CD4-positive, alpha-beta T cell (primary cell): Measurements from ENCODE around the gene NIN. TPM values are rescaled to one million over a fixed set of nuclear protein-coding genes. Genes with fewer than 3 reads are reported as not detected.

Experiments used
- ATAC-seq: fragments of 200-7000 bp; cut with Tn5 transposase; one replicate; pipeline ENCODE4 v1.10.0; 2022; ENCODE audit warnings: mild to moderate bottlenecking; ENCODE audit not compliant: poor library complexity
- CTCF ChIA-PET: fragments of 350-600 bp; sonication (Branson Sonifier 250); formaldehyde crosslinking; loops from one replicate; lab custom pipeline; 2021; ENCODE audit warnings: antibody characterized with exemption, inconsistent platforms; lab: Charles Lee
- POLR2A ChIA-PET: fragments of 350-600 bp; sonication (Branson Sonifier 250); formaldehyde crosslinking; loops from one replicate; lab custom pipeline; 2021; ENCODE audit warnings: antibody characterized with exemption, inconsistent platforms; lab: Charles Lee
- DNase-seq, 14 experiments: peaks; one replicate each; pipeline ENCODE4 v3.0.0-alpha.2; 2013 to 2020; ENCODE audit warnings: mixed read lengths in 2 of 14
- H3K27ac ChIP-seq, 2 donors: one replicate each; pipeline versions ENCODE4 v1.5.1 to v1.7.0; 2013; ENCODE audit warnings: low read length in 2 of 2, low read depth in 1 of 2, mild to moderate bottlenecking in 1 of 2
- H3K27me3 ChIP-seq, 2 experiments: 1 replicate in 1 of 2; 2 replicates in 1 of 2; pipeline versions ENCODE4 v1.6.1 to v1.7.0; 2013; ENCODE audit warnings: low read length in 2 of 2, control low read depth in 1 of 2, mild to moderate bottlenecking in 1 of 2, moderate library complexity in 1 of 2; ENCODE audit not compliant: insufficient read depth in 2 of 2, control insufficient read depth in 1 of 2
- H3K36me3 ChIP-seq: one replicate; pipeline ENCODE4 v1.6.1; 2013; ENCODE audit warnings: low read length, control low read depth; ENCODE audit not compliant: insufficient read depth
- H3K4me1 ChIP-seq: one replicate; pipeline ENCODE4 v1.6.1; 2013; ENCODE audit warnings: low read length, control low read depth; ENCODE audit not compliant: insufficient read depth
- H3K4me3 ChIP-seq: one replicate; pipeline ENCODE4 v1.5.1; 2013; ENCODE audit warnings: mild to moderate bottlenecking, low read length, moderate library complexity
- H3K9me3 ChIP-seq, 2 experiments: 1 replicate in 1 of 2; 2 replicates in 1 of 2; pipeline versions ENCODE4 v1.6.1 to v1.7.0; 2013; ENCODE audit warnings: low read length in 2 of 2, mild to moderate bottlenecking in 2 of 2, control low read depth in 1 of 2, moderate library complexity in 1 of 2; ENCODE audit not compliant: control insufficient read depth in 1 of 2, insufficient read depth in 1 of 2
- H3K27ac Mint-ChIP-seq: one replicate; pipeline ENCODE4 v1.8.0; 2020; ENCODE audit warnings: mixed read lengths
- H3K27me3 Mint-ChIP-seq: one replicate; pipeline ENCODE4 v1.8.0; 2021; ENCODE audit warnings: mixed read lengths
- H3K36me3 Mint-ChIP-seq: one replicate; pipeline ENCODE4 v1.8.0; 2021; ENCODE audit warnings: low read depth, mixed read lengths
- H3K4me1 Mint-ChIP-seq: one replicate; pipeline ENCODE4 v1.8.0; 2021; ENCODE audit warnings: low read depth, mixed read lengths
- H3K4me3 Mint-ChIP-seq: one replicate; pipeline ENCODE4 v1.8.0; 2020; ENCODE audit warnings: mild to moderate bottlenecking, mixed read lengths
- H3K9me3 Mint-ChIP-seq: one replicate; pipeline ENCODE4 v1.8.0; 2020; ENCODE audit warnings: mixed read lengths
- intact Hi-C, 2 experiments: fragments of 100-400 bp; cut with DNase I in 1 of 2; cut with micrococcal nuclease in 1 of 2; formaldehyde crosslinking; loops; one replicate each; pipeline versions ENCODE4 v1.15.1 to v1.9.0; 2023 to 2025; cut with DNase I, micrococcal nuclease
- total RNA-seq, 174 experiments: library from RNA in 2 of 174; stranded (reverse) in 2 of 174; gene quantifications; one replicate each; pipeline ENCODE4 v1.2.3 and lab custom pipeline; 2021 to 2026
- TF ChIP-seq, protein P1 (sequence below): fragments of 200-600 bp; IDR thresholded peaks from one replicate; pipeline ENCODE4 v1.8.0; 2022; ENCODE audit warnings: antibody characterized with exemption, mild to moderate bottlenecking

NIN gene
- total RNA-seq, 2 experiments from 2014 or later = 96.8 to 98.5 TPM

DNA sequence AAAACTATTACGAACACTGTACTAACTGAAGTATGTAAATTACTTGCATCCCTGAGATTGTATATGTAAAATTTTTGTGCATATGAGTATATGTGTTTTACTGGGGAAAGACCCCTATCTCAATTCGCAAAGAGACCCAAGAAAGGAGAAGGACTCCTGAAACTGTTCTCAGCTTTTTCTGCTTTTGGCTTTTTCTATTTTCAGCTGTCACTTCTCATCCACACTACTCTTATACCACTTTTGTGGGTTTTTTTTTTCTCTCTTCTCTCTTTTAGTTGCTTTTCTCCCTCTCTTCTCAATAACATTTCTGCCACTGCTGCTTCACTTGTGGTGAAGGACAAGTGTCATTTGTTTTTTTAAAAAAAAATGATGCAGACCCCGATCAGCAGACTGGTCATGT is 39.8 kb downstream of the NIN start:
- Histone ChIP-seq H3K9me3 (no peaks in the 10 kb centered on the region), H3K27ac (peak overlapping the region in 1 of 2 donors; percentile 77), H3K4me1 (peaks cover 27% of the 10 kb centered on the region), H3K36me3 (peaks cover 21% of the 10 kb centered on the region), H3K27me3 (no peaks in the 10 kb centered on the region), H3K4me3 (no peak overlapping the region)
- intact Hi-C loops = loop anchor here (2.0 to 5.0 kb wide), 2 partner anchors 22 to 41 kb away; partner anchors contain the start of gene NIN (in 1 of the 2)
- Mint-ChIP-seq H3K36me3 (peaks cover 54% of the 10 kb centered on the region), H3K27me3 (no peaks in the 10 kb centered on the region), H3K27ac (peak overlapping the region; percentile 93), H3K4me1 (peaks cover 87% of the 10 kb centered on the region), H3K9me3 (no peaks in the 10 kb centered on the region), H3K4me3 (peak overlapping the region; percentile 4)
- POLR2A ChIA-PET = interaction anchor here (1.7 to 5.2 kb wide), 6 partner anchors 11 to 69 kb away, joined by 6 to 40 read pairs (median 16); partner anchors contain the start of gene NIN
- CTCF ChIA-PET = interaction anchor here (2.8 to 4.2 kb wide), 2 partner anchors 13 to 69 kb away, joined by 14 to 22 read pairs; no protein-coding TSS in a partner anchor
- no peak for DNase-seq
- TF ChIP-seq, protein P1, sequence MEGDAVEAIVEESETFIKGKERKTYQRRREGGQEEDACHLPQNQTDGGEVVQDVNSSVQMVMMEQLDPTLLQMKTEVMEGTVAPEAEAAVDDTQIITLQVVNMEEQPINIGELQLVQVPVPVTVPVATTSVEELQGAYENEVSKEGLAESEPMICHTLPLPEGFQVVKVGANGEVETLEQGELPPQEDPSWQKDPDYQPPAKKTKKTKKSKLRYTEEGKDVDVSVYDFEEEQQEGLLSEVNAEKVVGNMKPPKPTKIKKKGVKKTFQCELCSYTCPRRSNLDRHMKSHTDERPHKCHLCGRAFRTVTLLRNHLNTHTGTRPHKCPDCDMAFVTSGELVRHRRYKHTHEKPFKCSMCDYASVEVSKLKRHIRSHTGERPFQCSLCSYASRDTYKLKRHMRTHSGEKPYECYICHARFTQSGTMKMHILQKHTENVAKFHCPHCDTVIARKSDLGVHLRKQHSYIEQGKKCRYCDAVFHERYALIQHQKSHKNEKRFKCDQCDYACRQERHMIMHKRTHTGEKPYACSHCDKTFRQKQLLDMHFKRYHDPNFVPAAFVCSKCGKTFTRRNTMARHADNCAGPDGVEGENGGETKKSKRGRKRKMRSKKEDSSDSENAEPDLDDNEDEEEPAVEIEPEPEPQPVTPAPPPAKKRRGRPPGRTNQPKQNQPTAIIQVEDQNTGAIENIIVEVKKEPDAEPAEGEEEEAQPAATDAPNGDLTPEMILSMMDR = no peak
- no peak for ATAC-seq

DNA sequence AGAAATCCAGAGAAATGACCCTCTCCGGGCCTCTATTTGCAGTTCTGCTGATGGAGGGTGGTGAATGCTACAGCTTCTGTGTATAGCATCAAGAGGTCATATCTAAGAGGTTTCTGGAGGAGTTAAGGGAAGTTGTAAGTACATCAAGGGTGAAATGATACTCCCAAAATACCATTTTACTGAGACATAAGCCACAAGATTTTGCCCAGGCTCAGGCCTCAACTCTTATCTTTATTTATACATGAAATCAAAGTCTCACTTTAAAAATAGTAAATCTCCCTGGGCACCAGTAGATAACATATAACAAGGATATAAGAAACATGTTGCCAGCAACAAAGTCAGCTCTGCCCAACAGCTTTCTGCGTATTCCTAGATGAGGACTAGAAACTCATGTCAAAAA is 40.4 kb downstream of the NIN start:
- intact Hi-C loops = loop anchor here (2.0 to 5.0 kb wide), 2 partner anchors 22 to 42 kb away; partner anchors contain the start of gene NIN (in 1 of the 2)
- Histone ChIP-seq H3K4me3 (no peak overlapping the region), H3K36me3 (peaks cover 21% of the 10 kb centered on the region), H3K27me3 (no peaks in the 10 kb centered on the region), H3K9me3 (no peaks in the 10 kb centered on the region), H3K27ac (no peak overlapping the region), H3K4me1 (peaks cover 34% of the 10 kb centered on the region)
- DNase-seq (no peak), ATAC-seq (no peak)
- Mint-ChIP-seq H3K4me3 (peak overlapping the region; percentile 4), H3K27me3 (no peaks in the 10 kb centered on the region), H3K27ac (peak overlapping the region; percentile 93), H3K9me3 (no peaks in the 10 kb centered on the region), H3K4me1 (peaks cover 87% of the 10 kb centered on the region), H3K36me3 (peaks cover 50% of the 10 kb centered on the region)
- POLR2A ChIA-PET = interaction anchor here (3.5 to 5.2 kb wide), 3 partner anchors 32 to 69 kb away, joined by 22 to 40 read pairs (median 29); partner anchors contain the start of gene NIN
- TF ChIP-seq, protein P1 = no peak
- CTCF ChIA-PET = interaction anchor here (2.8 to 4.2 kb wide), 2 partner anchors 13 to 70 kb away, joined by 14 to 22 read pairs; no protein-coding TSS in a partner anchor

DNA sequence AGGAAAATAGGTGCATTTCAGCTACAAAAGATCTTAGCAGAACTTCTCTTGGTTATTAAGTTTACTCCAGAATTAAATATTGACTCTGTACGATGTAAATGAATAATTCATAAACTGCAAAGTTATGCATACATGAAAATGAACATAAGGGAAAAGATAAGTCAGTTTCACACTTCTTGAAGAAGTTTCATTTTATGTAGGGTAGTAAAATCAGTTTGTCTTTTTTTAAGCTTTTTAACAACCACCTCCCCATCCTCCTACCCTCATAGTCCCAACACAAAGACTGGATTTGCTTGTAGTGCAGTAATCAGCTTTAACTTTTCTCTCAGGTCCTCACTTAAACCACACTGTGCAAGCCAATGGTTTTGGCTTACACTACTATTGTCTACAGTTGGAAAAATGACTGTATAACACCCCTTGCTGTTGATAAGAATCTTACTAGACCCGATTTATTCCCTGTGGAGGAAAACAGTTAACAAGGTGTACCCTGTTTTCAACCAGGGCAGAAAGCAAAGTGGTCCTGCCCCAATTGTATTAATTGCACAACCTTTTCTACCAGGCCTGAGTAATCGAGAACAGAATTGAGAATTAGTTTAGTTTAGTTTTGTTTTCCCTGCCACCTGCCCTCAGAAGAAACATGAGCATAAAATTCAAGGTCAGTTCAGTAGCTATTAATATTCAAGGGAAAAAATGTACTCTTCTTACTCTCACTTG is 44.1 kb downstream of the NIN start:
- Histone ChIP-seq H3K9me3 (no peaks in the 10 kb centered on the region), H3K36me3 (peaks cover 18% of the 10 kb centered on the region), H3K27ac (peak overlapping the region; percentile 65 to 74), H3K4me3 (no peak overlapping the region), H3K4me1 (peaks cover 52% of the 10 kb centered on the region), H3K27me3 (no peaks in the 10 kb centered on the region)
- Mint-ChIP-seq H3K4me1 (peaks cover 87% of the 10 kb centered on the region), H3K27me3 (no peaks in the 10 kb centered on the region), H3K27ac (peak overlapping the region; percentile 94), H3K9me3 (no peaks in the 10 kb centered on the region), H3K4me3 (peak overlapping the region; percentile 31), H3K36me3 (peaks cover 31% of the 10 kb centered on the region)
- TF ChIP-seq, protein P1 = no peak
- DNase-seq (peak in 1 of 14 experiments; percentile 30), ATAC-seq (no peak)
- CTCF ChIA-PET = interaction anchor here (0.9 to 2.8 kb wide), 4 partner anchors 9 to 74 kb away, joined by 3 to 9 read pairs (median 6); no protein-coding TSS in a partner anchor
- intact Hi-C loops = loop anchor here (5.0 to 10.0 kb wide), 2 partner anchors 35 to 48 kb away; partner anchors contain the start of gene NIN (in 1 of the 2)
- POLR2A ChIA-PET = interaction anchor here (0.8 to 4.5 kb wide), 8 partner anchors 7 to 73 kb away, joined by 3 to 49 read pairs (median 4); partner anchors contain the start of gene NIN
